H1 (cell line): ENCODE measurements around the gene ZMIZ1. TPM values are rescaled to one million over a fixed set of nuclear protein-coding genes. Genes with fewer than 3 reads are reported as not detected.

Experiments
- CTCF ChIA-PET: fragments of 300-600 bp; sonication (Branson Sonifier 250); formaldehyde crosslinking; loops from one replicate; lab custom pipeline; 2021; ENCODE audit not compliant: partially characterized antibody; lab: Charles Lee
- POLR2A ChIA-PET: fragments of 300-600 bp; sonication (Branson Sonifier 250); formaldehyde crosslinking; loops from one replicate; lab custom pipeline; 2021; ENCODE audit warnings: inconsistent platforms; ENCODE audit not compliant: partially characterized antibody; lab: Charles Lee
- DNase-seq, 2 experiments: peaks; one replicate each; pipeline versions ENCODE4 v3.0.0 to v3.0.0-alpha.2; 2010 to 2022; ENCODE audit warnings: low spot score in 2 of 2, low read depth in 1 of 2, mixed read lengths in 1 of 2
- FAIRE-seq: peaks from 2 replicates; lab custom pipeline; 2011; peaks lifted over from hg19 to GRCh38; lab: Jason Lieb, UNC
- H2AFZ ChIP-seq: 2 replicates; pipeline ENCODE4 v1.8.1; 2012; ENCODE audit warnings: low read length, inconsistent platforms
- H2AK5ac ChIP-seq: 2 replicates; pipeline ENCODE4 v1.6.1; 2013; ENCODE audit warnings: low read depth, low read length
- H2BK120ac ChIP-seq: replicated peaks from 2 replicates; pipeline ENCODE3; 2013; ENCODE audit warnings: low read depth, low read length, inconsistent platforms
- H2BK12ac ChIP-seq: 2 replicates; pipeline ENCODE4 v1.6.1; 2013; ENCODE audit warnings: low read depth, low read length
- H2BK15ac ChIP-seq: 2 replicates; pipeline ENCODE4 v1.6.1; 2013; ENCODE audit warnings: low read length
- H2BK20ac ChIP-seq: 2 replicates; pipeline ENCODE4 v1.6.1; 2013; ENCODE audit warnings: low read length
- H2BK5ac ChIP-seq: 2 replicates; pipeline ENCODE4 v1.6.1; 2013; ENCODE audit warnings: low read depth, low read length
- H3K14ac ChIP-seq: 2 replicates; pipeline ENCODE4 v1.6.1; 2013; ENCODE audit warnings: inconsistent platforms; ENCODE audit not compliant: insufficient read length
- H3K18ac ChIP-seq: 2 replicates; pipeline ENCODE4 v1.6.1; 2013; ENCODE audit warnings: low read length; ENCODE audit errors: extremely low read depth
- H3K23ac ChIP-seq: 2 replicates; pipeline ENCODE4 v1.6.1; 2013; ENCODE audit warnings: inconsistent platforms; ENCODE audit not compliant: insufficient read length
- H3K23me2 ChIP-seq: 2 replicates; pipeline ENCODE4 v1.6.1; 2013; ENCODE audit warnings: low read depth, low read length
- H3K27ac ChIP-seq: 2 replicates; pipeline ENCODE4 v1.6.1; 2011; ENCODE audit warnings: low read depth, low read length, inconsistent platforms
- H3K27me3 ChIP-seq, 4 experiments: replicated peaks in 1 of 4; 1 replicate in 1 of 4; 2 replicates in 3 of 4; pipeline versions ENCODE4 v1.6.1 to v1.8.1; 2011 to 2013; ENCODE audit warnings: low read length in 3 of 4, mild to moderate bottlenecking in 3 of 4, inconsistent platforms in 2 of 4, mixed read lengths in 2 of 4, moderate library complexity in 1 of 4; ENCODE audit not compliant: control insufficient read depth in 3 of 4, insufficient read depth in 3 of 4; ENCODE audit errors: extremely low read depth in 1 of 4
- H3K36me3 ChIP-seq, 4 experiments: 2 replicates each; pipeline versions ENCODE4 v1.6.1 to v1.8.1; 2011 to 2013; ENCODE audit warnings: mild to moderate bottlenecking in 4 of 4, low read length in 3 of 4, moderate library complexity in 2 of 4, control low read depth in 1 of 4, inconsistent platforms in 1 of 4; ENCODE audit not compliant: insufficient read depth in 4 of 4, control insufficient read depth in 2 of 4
- H3K4ac ChIP-seq: replicated peaks from 2 replicates; pipeline ENCODE3; 2013; ENCODE audit warnings: low read length, low read depth, mixed read lengths, inconsistent platforms; ENCODE audit not compliant: insufficient read length
- H3K4me1 ChIP-seq, 4 experiments: replicated peaks in 1 of 4; 1 replicate in 1 of 4; 2 replicates in 3 of 4; pipeline versions ENCODE4 v1.6.1 to v1.8.1; 2011 to 2013; ENCODE audit warnings: low read length in 3 of 4, inconsistent platforms in 2 of 4, mixed read lengths in 1 of 4; ENCODE audit not compliant: insufficient read depth in 4 of 4, control insufficient read depth in 3 of 4
- H3K4me2 ChIP-seq, 2 experiments: 2 replicates each; pipeline versions ENCODE4 v1.6.1 to v1.8.1; 2011 to 2013; ENCODE audit warnings: low read depth in 2 of 2, low read length in 2 of 2, control low read depth in 1 of 2, inconsistent platforms in 1 of 2, mild to moderate bottlenecking in 1 of 2; ENCODE audit not compliant: insufficient read depth in 1 of 2
- H3K4me3 ChIP-seq, 4 experiments: fragments of 200-600, 300-600 bp in 1 of 4; sonication (generic), shearing (Covaris generic), sonication (Bioruptor Twin) in 1 of 4; 2 replicates each; pipeline versions ENCODE4 v1.5.1 to v1.8.1; 2011 to 2016; ENCODE audit warnings: low read length in 4 of 4, low read depth in 3 of 4, control low read depth in 2 of 4, inconsistent platforms in 2 of 4, mild to moderate bottlenecking in 2 of 4, mixed read lengths in 1 of 4, moderate library complexity in 1 of 4; ENCODE audit not compliant: insufficient read depth in 2 of 4; ENCODE audit errors: extremely low read depth in 1 of 4
- H3K56ac ChIP-seq: replicated peaks from 2 replicates; pipeline ENCODE3; 2013; ENCODE audit warnings: low read depth, mild to moderate bottlenecking, mixed read lengths, low read length, inconsistent platforms; ENCODE audit not compliant: insufficient read length
- H3K79me1 ChIP-seq: 2 replicates; pipeline ENCODE4 v1.6.1; 2013; ENCODE audit warnings: low read depth, low read length, control low read depth
- H3K79me2 ChIP-seq, 2 experiments: 2 replicates each; pipeline versions ENCODE4 v1.6.1 to v1.8.1; 2012 to 2013; ENCODE audit warnings: low read length in 2 of 2, mild to moderate bottlenecking in 2 of 2, inconsistent platforms in 1 of 2; ENCODE audit not compliant: insufficient read depth in 2 of 2, control insufficient read depth in 1 of 2
- H3K9ac ChIP-seq, 4 experiments: replicated peaks in 1 of 4; 1 replicate in 1 of 4; 2 replicates in 3 of 4; pipeline versions ENCODE4 v1.6.1 to v1.8.1; 2011 to 2013; ENCODE audit warnings: low read depth in 3 of 4, low read length in 3 of 4, control low read depth in 2 of 4, mild to moderate bottlenecking in 2 of 4, moderate library complexity in 2 of 4, inconsistent platforms in 1 of 4; ENCODE audit errors: extremely low read depth in 1 of 4
- H3K9me3 ChIP-seq, 2 experiments: 2 replicates each; pipeline versions ENCODE4 v1.6.1 to v1.8.1; 2012 to 2013; ENCODE audit warnings: mild to moderate bottlenecking in 2 of 2, moderate library complexity in 2 of 2, control low read depth in 1 of 2, inconsistent platforms in 1 of 2, low read depth in 1 of 2, low read length in 1 of 2, mixed read lengths in 1 of 2; ENCODE audit not compliant: insufficient read depth in 2 of 2
- H4K20me1 ChIP-seq, 2 experiments: replicated peaks in 1 of 2; 2 replicates each; pipeline versions ENCODE3 to v1.8.1; 2011 to 2013; ENCODE audit warnings: inconsistent platforms in 2 of 2, low read length in 2 of 2, mild to moderate bottlenecking in 1 of 2; ENCODE audit not compliant: insufficient read depth in 2 of 2, control insufficient read depth in 1 of 2
- H4K5ac ChIP-seq: 2 replicates; pipeline ENCODE4 v1.6.1; 2013; ENCODE audit warnings: low read length, low read depth, mixed read lengths, inconsistent platforms; ENCODE audit not compliant: insufficient read length
- H4K8ac ChIP-seq: 2 replicates; pipeline ENCODE4 v1.8.0; 2013; ENCODE audit warnings: mild to moderate bottlenecking, moderate library complexity, low read length, inconsistent platforms; ENCODE audit not compliant: insufficient read depth; ENCODE audit errors: extremely low read depth
- H4K91ac ChIP-seq: replicated peaks from 2 replicates; pipeline ENCODE3; 2013; ENCODE audit warnings: low read length, mixed read lengths, inconsistent platforms; ENCODE audit not compliant: insufficient read length
- BACH1 ChIP-seq: IDR thresholded peaks from 2 replicates; pipeline ENCODE4 v1.6.1; 2012; ENCODE audit warnings: low read length, improper control_type of control experiment
- EGR1 ChIP-seq: IDR thresholded peaks from 2 replicates; pipeline ENCODE4 v1.6.1; 2011; ENCODE audit warnings: low read depth, low read length, borderline replicate concordance
- EZH2 ChIP-seq: fragments of 200-600 bp; sonication (generic); IDR thresholded peaks from 2 replicates; pipeline ENCODE4 v1.7.1; 2012; ENCODE audit warnings: low read depth, mild to moderate bottlenecking, moderate library complexity, low read length, inconsistent platforms; ENCODE audit not compliant: severe bottlenecking
- POLR2AphosphoS5 ChIP-seq: IDR thresholded peaks from 2 replicates; pipeline ENCODE4 v1.6.1; 2011; ENCODE audit warnings: low read depth, low read length
- RBBP5 ChIP-seq: IDR thresholded peaks from 2 replicates; pipeline ENCODE4 v1.7.1; 2012; ENCODE audit warnings: low read depth, mild to moderate bottlenecking, inconsistent platforms, low read length, moderate library complexity, borderline replicate concordance
- RNF2 ChIP-seq: fragments of 200-900, 300-1000 bp; sonication (generic); IDR thresholded peaks from 2 replicates; pipeline ENCODE4 v1.7.1; 2016; ENCODE audit warnings: borderline replicate concordance, low read depth, mild to moderate bottlenecking, antibody characterized with exemption, low read length; ENCODE audit not compliant: poor library complexity, severe bottlenecking; ENCODE audit errors: missing control alignments
- TAF1 ChIP-seq: IDR thresholded peaks from 2 replicates; pipeline ENCODE4 v1.6.1; 2011; ENCODE audit warnings: mild to moderate bottlenecking, low read depth, low read length
- ZNF274 ChIP-seq: IDR thresholded peaks from 2 replicates; pipeline ENCODE4 v1.7.0; 2012; ENCODE audit warnings: low read length, borderline replicate concordance; ENCODE audit errors: extremely low read depth
- whole genome bisulfite sequencing, 2 experiments: shearing (Covaris generic) in 1 of 2; methylation state at CpG; one replicate each; pipeline versions ENCODE4 v1.1.6 to v1.1.7; 2013 to 2015; ENCODE audit warnings: low lambda C conversion rate in 2 of 2, mixed read lengths in 2 of 2, inconsistent platforms in 1 of 2, low coverage in 1 of 2, missing lambda C conversion rate in 1 of 2; ENCODE audit not compliant: insufficient replicate concordance in 2 of 2, insufficient coverage in 1 of 2, insufficient read length in 1 of 2; ENCODE audit errors: extremely low coverage in 1 of 2, missing lambda C conversion rate in 1 of 2; 5-methylcytosine and 5-hydroxymethylcytosine counted together
- polyA plus RNA-seq, 7 experiments: library from polyadenylated mRNA; depleted of rRNA in 3 of 7; stranded (reverse) in 5 of 7; unstranded in 2 of 7; fragments of >200 nt in 5 of 7; fragments of 200-250 nt in 2 of 7; gene quantifications; 1 replicate in 5 of 7; 2 replicates in 1 of 7; 4 replicates in 1 of 7; pipeline versions ENCODE4 v1.2.1 to v1.2.3, GENCODE V29; 2011 to 2013; ENCODE audit warnings: missing spikeins in 2 of 7, mixed read lengths in 2 of 7
- total RNA-seq: library from RNA; stranded (reverse); fragmentation: NEBNext Ultra II Directional; extraction: Animal tissue kit (Norgen Biotek cat#: 25700); gene quantifications from 2 replicates; pipeline ENCODE4 v1.2.1, GENCODE V29; 2021
- TF ChIP-seq, protein P1 (sequence below): IDR thresholded peaks from 2 replicates; pipeline ENCODE4 v1.6.1; 2011; ENCODE audit warnings: low read length, improper control_type of control experiment

The ZMIZ1 gene
- total and polyA plus RNA-seq, 2 of the 8 experiments (the other 6 are each of a cell fraction or from before 2014, with no cell fraction given) = 8.1 to 28.0 TPM

DNA sequence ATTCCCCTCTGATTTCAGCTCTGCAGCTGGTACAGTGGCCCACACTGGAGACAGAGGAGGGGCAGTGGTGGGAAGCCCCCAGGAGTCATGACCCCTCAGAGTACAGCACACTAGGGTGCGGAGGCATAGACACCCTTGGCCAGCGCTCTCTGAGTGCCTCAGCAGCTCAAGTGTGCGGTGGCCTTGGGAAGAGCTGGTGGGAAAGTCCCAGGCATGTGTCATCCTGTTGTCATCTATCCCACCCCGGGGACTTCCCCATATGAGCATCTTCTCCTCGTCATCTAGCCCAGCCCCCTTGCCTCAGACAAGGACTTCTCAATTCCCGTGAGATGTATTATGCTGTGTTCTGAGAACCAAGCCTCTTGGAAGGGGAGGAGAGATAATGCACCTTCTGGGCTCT lies 262.9 kb downstream of the ZMIZ1 start:
- Histone ChIP-seq H3K4ac (no peak overlapping the region), H3K23ac (no peak overlapping the region), H3K4me2 (no peak overlapping the region), H3K27ac (no peak overlapping the region), H3K9ac (no peak overlapping the region), H3K14ac (no peak overlapping the region), H3K36me3 (no peaks in the 10 kb centered on the region), H2BK12ac (no peak overlapping the region), H3K9me3 (peaks cover 2 to 4% of the 10 kb centered on the region in 2 experiments; a peak in 2 of 4 replicates), H4K91ac (no peak overlapping the region), H3K23me2 (peaks cover under 1% of the 10 kb centered on the region; the same call in 1 of the 2 replicates), H2BK15ac (no peak overlapping the region), H2BK5ac (no peak overlapping the region), H2AK5ac (no peak overlapping the region), H4K20me1 (no peaks in the 10 kb centered on the region), H4K8ac (no peak overlapping the region), H3K79me1 (no peaks in the 10 kb centered on the region), H3K4me3 (no peak overlapping the region), H3K27me3 (no peaks in the 10 kb centered on the region), H2AFZ (no peak overlapping the region), H2BK120ac (no peak overlapping the region), H2BK20ac (no peak overlapping the region), H4K5ac (no peak overlapping the region), H3K56ac (no peak overlapping the region), H3K4me1 (peaks cover 0 to 8% (median 0%) of the 10 kb centered on the region in 4 experiments; a peak in 3 of 7 replicates), H3K18ac (no peak overlapping the region), H3K79me2 (no peaks in the 10 kb centered on the region)
- POLR2A ChIA-PET = interaction anchor here (1.4 kb wide), 1 partner anchor 13 kb away, joined by 4 read pairs; no protein-coding TSS in a partner anchor
- TF ChIP-seq EZH2 (no peak), BACH1 (no peak), RBBP5 (no peak), RNF2 (no peak), EGR1 (no peak), TAF1 (no peak), ZNF274 (no peak), POLR2AphosphoS5 (no peak)
- TF ChIP-seq, protein P1, sequence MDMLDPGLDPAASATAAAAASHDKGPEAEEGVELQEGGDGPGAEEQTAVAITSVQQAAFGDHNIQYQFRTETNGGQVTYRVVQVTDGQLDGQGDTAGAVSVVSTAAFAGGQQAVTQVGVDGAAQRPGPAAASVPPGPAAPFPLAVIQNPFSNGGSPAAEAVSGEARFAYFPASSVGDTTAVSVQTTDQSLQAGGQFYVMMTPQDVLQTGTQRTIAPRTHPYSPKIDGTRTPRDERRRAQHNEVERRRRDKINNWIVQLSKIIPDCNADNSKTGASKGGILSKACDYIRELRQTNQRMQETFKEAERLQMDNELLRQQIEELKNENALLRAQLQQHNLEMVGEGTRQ = no peak
- no peak for DNase-seq
- FAIRE-seq = no peak
- CTCF ChIA-PET = interaction anchor here (1.2 kb wide), 2 partner anchors 15 to 357 kb away, joined by 3 to 4 read pairs; no protein-coding TSS in a partner anchor
- WGBS, 2 experiments = 83% methylated on average over 6 of the region's 6 CpGs; no CpG with 5 or more reads in 1 of the 2 experiments
